Cerebellar cortex (tissue), 1 donor: ENCODE measurements around the gene SPAG16.

ENCODE experiments used
- DNase-seq: peaks from one replicate; pipeline ENCODE4 v3.0.0-alpha.2; 2015; ENCODE audit warnings: low spot score

The SPAG16 gene

GRCh38 chr2:213284105-213285090 lies at the start of gene SPAG16:
Gene SPAG16 (plus strand): TSS chr2:213284464.
- DNase-seq = peak; percentile 98

GRCh38 chr2:213234641-213235040 lies 49.6 kb upstream of the SPAG16 start:
- no peak for DNase-seq

- no peak for DNase-seq
Observed at GRCh38 chr2:213235741-213236140, 48.5 kb upstream of the SPAG16 start.

- no peak for DNase-seq
Observed at GRCh38 chr2:213237251-213237650, 47.0 kb upstream of the SPAG16 start.

- no peak for DNase-seq
Observed at GRCh38 chr2:213237787-213238186, 46.5 kb upstream of the SPAG16 start.

GRCh38 chr2:213238753-213239495 lies 45.3 kb upstream of the SPAG16 start:
- DNase-seq = no peak

GRCh38 chr2:213241817-213242216 lies 42.4 kb upstream of the SPAG16 start:
- DNase-seq = no peak

GRCh38 chr2:213242653-213243052 lies 41.6 kb upstream of the SPAG16 start:
- no peak for DNase-seq

- no peak for DNase-seq
Observed at GRCh38 chr2:213243189-213244044, 40.8 kb upstream of the SPAG16 start.

- peak; percentile 41 for DNase-seq
Observed at GRCh38 chr2:213246497-213247281, 37.6 kb upstream of the SPAG16 start.

- no peak for DNase-seq
Observed at GRCh38 chr2:213247566-213247965, 36.7 kb upstream of the SPAG16 start.

GRCh38 chr2:213248637-213249036 lies 35.6 kb upstream of the SPAG16 start:
- DNase-seq = no peak

- DNase-seq = no peak
Observed at GRCh38 chr2:213249502-213249901, 34.8 kb upstream of the SPAG16 start.

- DNase-seq = peak; percentile 71
Observed at GRCh38 chr2:213251618-213252017, 32.6 kb upstream of the SPAG16 start.

- no peak for DNase-seq
Observed at GRCh38 chr2:213252206-213252605, 32.1 kb upstream of the SPAG16 start.

- DNase-seq = no peak
Observed at GRCh38 chr2:213253162-213253561, 31.1 kb upstream of the SPAG16 start.

- DNase-seq = no peak
Observed at GRCh38 chr2:213259266-213259665, 25.0 kb upstream of the SPAG16 start.

- DNase-seq = no peak
Observed at GRCh38 chr2:213261237-213261636, 23.0 kb upstream of the SPAG16 start.

- no peak for DNase-seq
Observed at GRCh38 chr2:213261715-213262114, 22.5 kb upstream of the SPAG16 start.

- no peak for DNase-seq
Observed at GRCh38 chr2:213265679-213266078, 18.6 kb upstream of the SPAG16 start.

- no peak for DNase-seq
Observed at GRCh38 chr2:213266421-213266820, 17.8 kb upstream of the SPAG16 start.
